Adipocyte (in vitro differentiated cells): Measurements from ENCODE around the gene OR5F1.

Source experiments
- DNase-seq: peaks from one replicate; pipeline ENCODE4 v3.0.0-alpha.2; 2015; ENCODE audit warnings: low read depth
- H3K27me3 ChIP-seq: replicated peaks from 2 replicates; pipeline ENCODE4 v1.7.0; 2013; ENCODE audit warnings: mild to moderate bottlenecking, low read length, moderate library complexity; ENCODE audit not compliant: control insufficient read depth, insufficient read depth
- H3K36me3 ChIP-seq: 2 replicates; pipeline ENCODE4 v1.7.0; 2013; ENCODE audit warnings: low read length, mild to moderate bottlenecking, moderate library complexity; ENCODE audit not compliant: control insufficient read depth, insufficient read depth, severe bottlenecking
- H3K4me1 ChIP-seq: 2 replicates; pipeline ENCODE4 v1.7.0; 2013; ENCODE audit warnings: mild to moderate bottlenecking, low read length, moderate library complexity; ENCODE audit not compliant: control insufficient read depth, insufficient read depth
- H3K4me3 ChIP-seq: 2 replicates; pipeline ENCODE4 v1.7.0; 2013; ENCODE audit warnings: mild to moderate bottlenecking, low read length, moderate library complexity
- H3K9ac ChIP-seq: 2 replicates; pipeline ENCODE4 v1.7.0; 2013; ENCODE audit warnings: mild to moderate bottlenecking, low read length, moderate library complexity
- H3K9me3 ChIP-seq: 2 replicates; pipeline ENCODE4 v1.7.0; 2013; ENCODE audit warnings: mild to moderate bottlenecking, low read length, moderate library complexity; ENCODE audit not compliant: control insufficient read depth

The OR5F1 gene

GRCh38 chr11:55994525-55994924, at the start of gene OR5F1:
OR5F1 (minus strand) TSS chr11:55994625; CDS start chr11:55994625, 0 bp downstream.
- Histone ChIP-seq H3K4me3 (no peak within 1 kb of the TSS), H3K9ac (no peak within 1 kb of the TSS), H3K27me3 (no peaks in the 10 kb centered on the region), H3K9me3 (no peaks in the 10 kb centered on the region), H3K4me1 (no peaks in the 10 kb centered on the region), H3K36me3 (no peaks in the 10 kb centered on the region)
- no peak for DNase-seq

DNA sequence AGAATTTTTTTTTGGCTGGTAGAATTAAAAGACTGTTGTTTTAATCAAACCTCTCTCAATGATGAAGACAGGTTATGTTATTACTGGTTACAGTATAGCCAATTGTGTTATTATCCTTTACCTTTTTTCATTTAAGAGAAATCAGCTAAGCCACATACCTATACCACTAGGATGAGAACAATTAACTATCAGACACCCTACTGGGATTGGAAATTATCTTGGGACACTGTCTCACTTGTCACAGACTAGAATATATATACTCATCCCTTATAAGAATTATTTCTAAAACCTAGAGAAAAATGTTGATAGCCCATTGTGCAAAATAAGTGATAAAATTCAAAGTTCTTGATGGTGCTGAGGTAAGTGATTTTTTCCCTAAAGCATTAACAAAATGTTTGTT, 32.9 kb upstream of the OR5F1 start, which contains the start of gene OR5AS1:
TSS of gene OR5AS1 (plus strand) at position 301 of the 400 bp plus-strand sequence. CDS start 2,765 bp downstream, outside the sequence.
- no peaks in the 10 kb centered on the region for H3K27me3 ChIP-seq
- H3K9me3 ChIP-seq = no peaks in the 10 kb centered on the region
- H3K4me1 ChIP-seq = no peaks in the 10 kb centered on the region
- H3K36me3 ChIP-seq = no peaks in the 10 kb centered on the region
- no peak within 1 kb of the TSS for H3K9ac ChIP-seq
- H3K4me3 ChIP-seq = no peak within 1 kb of the TSS
- DNase-seq = no peak

DNA sequence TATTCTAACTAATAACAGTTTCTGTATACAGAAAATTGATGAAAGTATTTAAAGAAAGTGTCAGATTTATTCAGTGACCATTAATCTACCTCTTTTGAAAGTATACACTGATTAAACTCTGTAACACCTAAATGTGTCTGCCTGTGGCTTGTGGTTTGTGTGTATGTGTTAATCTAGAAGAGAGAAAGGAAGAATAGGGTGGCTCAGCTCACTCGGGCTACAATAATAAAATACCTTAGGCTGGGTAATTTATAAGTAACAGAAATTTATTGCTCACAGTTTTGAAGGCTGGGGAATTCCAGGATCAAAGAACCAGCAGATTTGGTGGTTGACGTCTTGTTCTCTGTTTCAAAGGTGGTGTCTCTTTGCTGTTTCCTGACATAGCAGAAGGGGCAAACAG, 19.4 kb upstream of the OR5F1 start:
- no peak overlapping the region for H3K9ac ChIP-seq
- no peak for DNase-seq
- H3K27me3 ChIP-seq = no peaks in the 10 kb centered on the region
- no peaks in the 10 kb centered on the region for H3K4me1 ChIP-seq
- no peak overlapping the region for H3K4me3 ChIP-seq
- H3K36me3 ChIP-seq = no peaks in the 10 kb centered on the region
- H3K9me3 ChIP-seq = peaks cover 3% of the 10 kb centered on the region

DNA sequence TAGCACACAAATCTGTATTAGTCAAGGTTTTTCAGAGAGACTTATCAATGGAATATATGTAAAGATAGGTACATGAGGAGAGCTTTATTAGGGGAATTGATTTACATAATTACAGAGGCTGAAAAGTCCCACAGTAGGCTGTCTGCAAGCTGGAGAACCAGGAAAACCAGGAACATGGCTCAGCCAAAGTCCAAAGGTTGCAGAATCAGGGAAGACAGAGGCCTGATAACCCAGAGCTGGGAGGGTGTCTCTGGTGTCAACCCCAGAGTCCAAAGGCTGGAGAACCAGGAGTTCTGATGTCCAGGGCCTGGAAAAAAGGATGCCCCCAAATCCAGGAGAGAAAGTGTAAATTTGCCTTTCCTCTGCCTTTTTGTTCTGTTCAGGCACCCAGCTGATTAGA, 16.3 kb upstream of the OR5F1 start:
- Histone ChIP-seq H3K36me3 (no peaks in the 10 kb centered on the region), H3K9me3 (peaks cover 3% of the 10 kb centered on the region), H3K27me3 (no peaks in the 10 kb centered on the region), H3K9ac (no peak overlapping the region), H3K4me3 (no peak overlapping the region), H3K4me1 (no peaks in the 10 kb centered on the region)
- no peak for DNase-seq

DNA sequence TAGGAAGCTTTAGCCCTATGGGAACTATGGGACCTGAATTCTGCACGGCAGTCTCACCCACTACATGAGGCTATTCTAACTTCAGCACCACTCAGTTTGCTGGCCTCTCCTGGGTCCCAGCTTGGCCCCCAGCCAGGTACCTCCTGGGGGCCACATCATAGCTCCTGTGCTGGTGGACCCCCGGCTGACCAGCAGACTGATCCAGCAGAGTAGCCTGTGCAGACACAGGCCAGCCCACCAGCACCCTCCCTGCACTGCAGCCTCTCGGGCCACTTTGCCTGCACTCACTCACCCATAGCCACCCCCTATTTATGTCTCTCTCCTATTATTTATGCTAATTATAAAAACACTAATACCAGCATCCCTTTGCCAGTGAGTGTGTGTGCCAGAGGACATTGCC, 23.5 kb downstream of the OR5F1 start:
- Histone ChIP-seq H3K36me3 (no peaks in the 10 kb centered on the region), H3K4me1 (no peaks in the 10 kb centered on the region), H3K9ac (no peak overlapping the region), H3K9me3 (no peaks in the 10 kb centered on the region), H3K27me3 (no peaks in the 10 kb centered on the region), H3K4me3 (no peak overlapping the region)
- no peak for DNase-seq

DNA sequence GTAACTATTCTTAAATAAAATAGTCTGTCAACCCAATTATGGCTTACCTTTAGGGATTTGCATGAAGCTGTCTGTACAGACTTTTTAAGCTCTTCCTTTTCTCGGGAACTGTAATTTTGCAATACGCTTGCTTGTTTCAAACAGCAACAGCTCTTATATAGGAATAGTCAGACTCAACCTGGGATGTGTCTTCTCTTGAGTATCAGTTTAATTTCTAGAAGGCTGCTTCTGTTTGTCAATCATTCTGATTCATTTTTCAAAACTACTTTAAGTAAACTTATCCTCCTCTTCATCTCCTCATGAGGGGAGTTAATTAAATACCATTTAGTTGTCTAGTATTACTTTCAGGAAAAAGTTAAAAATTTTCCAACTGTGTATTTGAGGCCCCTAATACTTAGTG, 24.6 kb downstream of the OR5F1 start, which contains the start of gene OR10AG1:
TSS of gene OR10AG1 (minus strand) at position 101 of the 400 bp plus-strand sequence. CDS start at position 63, 38 bp downstream.
- H3K27me3 ChIP-seq = no peaks in the 10 kb centered on the region
- no peaks in the 10 kb centered on the region for H3K9me3 ChIP-seq
- no peaks in the 10 kb centered on the region for H3K4me1 ChIP-seq
- no peak within 1 kb of the TSS for H3K9ac ChIP-seq
- no peaks in the 10 kb centered on the region for H3K36me3 ChIP-seq
- no peak within 1 kb of the TSS for H3K4me3 ChIP-seq
- DNase-seq = no peak

DNA sequence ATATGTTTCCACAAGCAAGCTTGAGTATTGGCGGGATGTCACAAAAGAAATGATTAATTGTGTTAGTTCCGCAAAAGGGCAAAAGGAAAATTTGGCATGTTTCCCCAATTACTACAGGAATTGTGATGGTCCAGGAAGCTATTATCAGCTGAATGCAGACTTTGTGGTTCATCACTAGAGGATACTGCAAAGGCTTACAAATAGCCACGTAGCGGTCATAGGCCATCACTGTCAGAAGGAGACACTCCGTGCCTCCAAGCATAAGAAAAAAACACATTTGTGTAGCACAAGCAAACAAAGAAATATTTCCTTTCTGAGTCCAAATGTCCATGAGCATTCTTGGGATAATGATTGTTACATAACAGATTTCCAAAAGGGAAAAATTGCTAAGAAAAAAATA, 26.5 kb downstream of the OR5F1 start:
- Histone ChIP-seq H3K4me1 (no peaks in the 10 kb centered on the region), H3K9ac (no peak overlapping the region), H3K4me3 (no peak overlapping the region), H3K36me3 (no peaks in the 10 kb centered on the region), H3K9me3 (no peaks in the 10 kb centered on the region), H3K27me3 (no peaks in the 10 kb centered on the region)
- DNase-seq = no peak

- H3K9ac ChIP-seq = no peak overlapping the region
- H3K4me3 ChIP-seq = no peak overlapping the region
- H3K4me1 ChIP-seq = no peaks in the 10 kb centered on the region
- H3K27me3 ChIP-seq = no peaks in the 10 kb centered on the region
- H3K36me3 ChIP-seq = no peaks in the 10 kb centered on the region
- no peaks in the 10 kb centered on the region for H3K9me3 ChIP-seq
- no peak for DNase-seq
These were observed 28.0 kb downstream of the OR5F1 start for GRCh38 chr11:55966391-55966790.

GRCh38 chr11:55956521-55956920, 37.9 kb downstream of the OR5F1 start:
- Histone ChIP-seq H3K36me3 (no peaks in the 10 kb centered on the region), H3K27me3 (no peaks in the 10 kb centered on the region), H3K4me3 (no peak overlapping the region), H3K9me3 (no peaks in the 10 kb centered on the region), H3K4me1 (no peaks in the 10 kb centered on the region), H3K9ac (no peak overlapping the region)
- no peak for DNase-seq

DNA sequence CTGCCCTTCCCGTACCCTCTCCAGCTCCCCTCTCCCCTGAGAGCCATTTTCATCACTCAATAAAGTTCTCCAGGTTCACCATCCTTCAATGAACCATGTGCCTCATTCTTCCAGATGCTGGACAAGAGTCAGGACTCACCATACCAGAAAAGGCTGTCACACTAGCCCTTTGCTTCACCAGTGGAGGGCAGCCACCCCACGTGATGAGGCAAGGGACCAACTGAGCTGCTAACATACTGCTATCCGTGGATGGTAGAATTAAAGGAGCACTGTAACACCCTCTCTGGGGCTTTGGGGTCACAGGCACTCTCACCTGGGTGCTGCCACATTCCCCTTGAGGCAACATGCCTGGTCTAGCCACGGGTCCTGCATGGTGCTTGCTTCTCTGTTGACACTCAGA, 45.1 kb downstream of the OR5F1 start:
- Histone ChIP-seq H3K4me1 (no peaks in the 10 kb centered on the region), H3K36me3 (no peaks in the 10 kb centered on the region), H3K9me3 (peaks cover 2% of the 10 kb centered on the region), H3K27me3 (no peaks in the 10 kb centered on the region), H3K4me3 (no peak overlapping the region), H3K9ac (no peak overlapping the region)
- no peak for DNase-seq
